IMR-90 (cell line): ENCODE data around the gene GAS6. TPM values are rescaled to one million over a fixed set of nuclear protein-coding genes. Genes with fewer than 3 reads are reported as not detected.

Source experiments
- ATAC-seq: fragments of 200-7000 bp; cut with Tn5 transposase; 2 replicates; pipeline ENCODE4 v1.9.1; 2020; ENCODE audit warnings: low read depth, mild to moderate bottlenecking, moderate library complexity
- Bru-seq: library from RNA; stranded (reverse); fragments of 400-500 nt; gene quantifications from one replicate; lab custom pipeline; 2021; lab: Mats Ljungman, UMichigan
- BruChase-seq, 2 experiments: library from RNA; stranded (reverse); fragments of 400-500 nt; gene quantifications; one replicate each; lab custom pipeline; 2021; lab: Mats Ljungman, UMichigan
- BruUV-seq: library from RNA; stranded (reverse); fragments of 400-500 nt; replicated peaks from 2 replicates; lab custom pipeline; 2021; lab: Mats Ljungman, UMichigan
- CTCF ChIA-PET: fragments of 300-600 bp; formaldehyde crosslinking; extraction: SDS; loops from one replicate; lab custom pipeline; 2021; ENCODE audit warnings: antibody characterized with exemption; lab: Yijun Ruan, JAX
- POLR2A ChIA-PET: fragments of 300-600 bp; sonication (Branson Sonifier 250); formaldehyde crosslinking; loops from one replicate; lab custom pipeline; 2022; ENCODE audit warnings: antibody characterized with exemption; ENCODE audit not compliant: unreplicated experiment; lab: Charles Lee
- DNase-seq: peaks from one replicate; pipeline ENCODE4 v3.0.0; 2013
- H2AFZ ChIP-seq: replicated peaks from 2 replicates; pipeline ENCODE3; 2013; ENCODE audit warnings: low read length, mild to moderate bottlenecking; ENCODE audit not compliant: poor library complexity
- H2AK5ac ChIP-seq: 2 replicates; pipeline ENCODE4 v1.6.1; 2013; ENCODE audit warnings: low read depth, low read length, inconsistent platforms
- H2AK9ac ChIP-seq: replicated peaks from 2 replicates; pipeline ENCODE3; 2013; ENCODE audit warnings: mild to moderate bottlenecking, low read depth, low read length, moderate library complexity; ENCODE audit not compliant: poor library complexity
- H2BK120ac ChIP-seq: 2 replicates; pipeline ENCODE4 v1.6.1; 2013; ENCODE audit warnings: low read depth, low read length, inconsistent platforms
- H2BK15ac ChIP-seq: 3 replicates; pipeline ENCODE4 v1.6.1; 2013; ENCODE audit warnings: low read depth, low read length, inconsistent platforms
- H2BK20ac ChIP-seq: 2 replicates; pipeline ENCODE4 v1.6.1; 2013; ENCODE audit warnings: low read depth, mild to moderate bottlenecking, inconsistent platforms, low read length, moderate library complexity
- H2BK5ac ChIP-seq: 2 replicates; pipeline ENCODE4 v1.6.1; 2013; ENCODE audit warnings: mild to moderate bottlenecking, low read depth, low read length, inconsistent platforms; ENCODE audit not compliant: poor library complexity, severe bottlenecking
- H3K14ac ChIP-seq: replicated peaks from 2 replicates; pipeline ENCODE4 v1.6.1; 2013; ENCODE audit warnings: low read depth, low read length, inconsistent platforms
- H3K18ac ChIP-seq: 2 replicates; pipeline ENCODE4 v1.6.1; 2013; ENCODE audit warnings: low read depth, low read length, control low read depth
- H3K23ac ChIP-seq: 2 replicates; pipeline ENCODE4 v1.6.1; 2013; ENCODE audit warnings: low read depth, low read length, inconsistent platforms
- H3K27ac ChIP-seq: 2 replicates; pipeline ENCODE4 v1.5.1; 2013; ENCODE audit warnings: mild to moderate bottlenecking, control low read depth, low read length; ENCODE audit not compliant: insufficient read depth
- H3K27me3 ChIP-seq: 2 replicates; pipeline ENCODE4 v1.6.1; 2013; ENCODE audit warnings: low read length; ENCODE audit not compliant: control insufficient read depth, insufficient read depth
- H3K36me3 ChIP-seq: 2 replicates; pipeline ENCODE4 v1.6.1; 2013; ENCODE audit warnings: low read length, mixed read lengths; ENCODE audit not compliant: control insufficient read depth, insufficient read depth
- H3K4ac ChIP-seq: 2 replicates; pipeline ENCODE4 v1.6.1; 2013; ENCODE audit warnings: low read depth, low read length, inconsistent platforms
- H3K4me1 ChIP-seq: 2 replicates; pipeline ENCODE4 v1.6.1; 2013; ENCODE audit warnings: low read length, mixed read lengths; ENCODE audit not compliant: control insufficient read depth, insufficient read depth
- H3K4me2 ChIP-seq: 2 replicates; pipeline ENCODE4 v1.6.1; 2013; ENCODE audit warnings: low read depth, mild to moderate bottlenecking, control low read depth, low read length, moderate library complexity
- H3K4me3 ChIP-seq: 2 replicates; pipeline ENCODE4 v1.5.1; 2013; ENCODE audit warnings: low read depth, mild to moderate bottlenecking, control low read depth, low read length, moderate library complexity; ENCODE audit not compliant: insufficient read depth
- H3K56ac ChIP-seq: 2 replicates; pipeline ENCODE4 v1.6.1; 2013; ENCODE audit warnings: low read length, inconsistent platforms; ENCODE audit not compliant: insufficient read depth; ENCODE audit errors: extremely low read depth
- H3K79me1 ChIP-seq, 2 experiments: 2 replicates each; pipeline ENCODE4 v1.6.1; 2013; ENCODE audit warnings: low read length in 2 of 2, inconsistent platforms in 1 of 2, low read depth in 1 of 2
- H3K9ac ChIP-seq: 2 replicates; pipeline ENCODE4 v1.6.1; 2013; ENCODE audit warnings: low read depth, low read length, control low read depth
- H3K9me1 ChIP-seq: 2 replicates; pipeline ENCODE4 v1.6.1; 2013; ENCODE audit warnings: low read length, inconsistent platforms; ENCODE audit not compliant: insufficient read depth
- H3K9me3 ChIP-seq: 2 replicates; pipeline ENCODE4 v1.6.1; 2013; ENCODE audit warnings: low read length; ENCODE audit not compliant: control insufficient read depth, insufficient read depth
- H4K20me1 ChIP-seq: 2 replicates; pipeline ENCODE4 v1.6.1; 2013; ENCODE audit warnings: low read length, inconsistent platforms; ENCODE audit not compliant: insufficient read depth
- H4K5ac ChIP-seq: 2 replicates; pipeline ENCODE4 v1.6.1; 2013; ENCODE audit warnings: mild to moderate bottlenecking, low read depth, low read length, control low read depth
- H4K8ac ChIP-seq, 2 experiments: 2 replicates each; pipeline ENCODE4 v1.6.1; 2013; ENCODE audit warnings: low read depth in 2 of 2, low read length in 2 of 2, control low read depth in 1 of 2, inconsistent platforms in 1 of 2
- H4K91ac ChIP-seq: 2 replicates; pipeline ENCODE4 v1.6.1; 2013; ENCODE audit warnings: low read depth, low read length, inconsistent platforms; ENCODE audit not compliant: insufficient read depth
- BHLHE40 ChIP-seq: fragments of 150-350 bp; IDR thresholded peaks from 2 replicates; pipeline ENCODE4 v1.6.1; 2016; ENCODE audit warnings: mild to moderate bottlenecking, low read depth, low read length
- ELK1 ChIP-seq: fragments of 150-350 bp; IDR thresholded peaks from 2 replicates; pipeline ENCODE4 v1.6.1; 2016; ENCODE audit warnings: low read depth, mild to moderate bottlenecking, low read length, moderate library complexity, borderline replicate concordance
- MAFK ChIP-seq: IDR thresholded peaks from 2 replicates; pipeline ENCODE4 v1.6.1; 2012; ENCODE audit warnings: low read depth, low read length, improper control_type of control experiment
- MAZ ChIP-seq: IDR thresholded peaks from 2 replicates; pipeline ENCODE4 v1.6.1; 2012; ENCODE audit warnings: low read depth, mild to moderate bottlenecking, low read length, improper control_type of control experiment, moderate library complexity, borderline replicate concordance
- MXI1 ChIP-seq: IDR thresholded peaks from 2 replicates; pipeline ENCODE4 v1.6.1; 2012; ENCODE audit warnings: low read depth, mild to moderate bottlenecking, low read length, moderate library complexity, borderline replicate concordance
- NFE2L2 ChIP-seq: fragments of 150-350 bp; IDR thresholded peaks from 2 replicates; pipeline ENCODE4 v1.6.1; 2016; ENCODE audit warnings: low read depth, mild to moderate bottlenecking, low read length
- POLR2A ChIP-seq: IDR thresholded peaks from 2 replicates; pipeline ENCODE4 v1.6.1; 2012; ENCODE audit warnings: mild to moderate bottlenecking, low read depth, low read length
- RFX5 ChIP-seq: IDR thresholded peaks from 2 replicates; pipeline ENCODE4 v1.8.0; 2012; ENCODE audit warnings: low read depth, mild to moderate bottlenecking, low read length, moderate library complexity
- WGBS, 2 experiments: methylation state at CpG; one replicate each; pipeline versions ENCODE4 v1.1.5 to v1.1.7; 2013; ENCODE audit warnings: missing lambda C conversion rate in 2 of 2; ENCODE audit not compliant: insufficient read length in 1 of 2; ENCODE audit errors: extremely low coverage in 2 of 2; 5-methylcytosine and 5-hydroxymethylcytosine counted together
- dilution Hi-C: fragments of 300-500 bp; cut with HindIII; formaldehyde crosslinking; loops from one replicate; pipeline ENCODE4 v1.14.3; 2018; ENCODE audit warnings: low sequenced_read_pairs; ENCODE audit not compliant: unreplicated experiment
- in situ Hi-C: fragments of 300-500 bp; cut with MboI; formaldehyde crosslinking; loops from 3 replicates; pipeline ENCODE4 v1.14.3; 2019; ENCODE audit warnings: low sequenced_read_pairs, inconsistent platforms, mixed read lengths
- intact Hi-C: fragments of 100-400 bp; cut with micrococcal nuclease; formaldehyde crosslinking; loops from 2 replicates; pipeline ENCODE4 v1.10.0; 2022
- long read RNA-seq: library from polyadenylated mRNA; unstranded; transcript quantifications from one replicate; pipeline ENCODE4 v2.0.0, GENCODE V29; 2021; ENCODE audit not compliant: unreplicated experiment
- polyA plus RNA-seq, 3 experiments: library from polyadenylated mRNA; depleted of rRNA; stranded (reverse); fragments of >200 nt; gene quantifications; 2 replicates each; pipeline ENCODE4 v1.2.3, GENCODE V29; 2012; ENCODE audit warnings: low replicate concordance in 1 of 3
- total RNA-seq: library from RNA; depleted of rRNA; stranded (reverse); fragments of >200 nt; gene quantifications from 2 replicates; pipeline ENCODE4 v1.2.3, GENCODE V29; 2012; rRNA removed

Gene GAS6
- 212 and 220 TPM in 2 replicates for total RNA-seq
- 795 and 823 TPM in 2 replicates for polyA plus RNA-seq (2012; rRNA removed)
- polyA plus RNA-seq (2012; cell fraction: cytosol; rRNA removed): 1,010 and 1,498 TPM in 2 replicates
- 1,145 and 2,216 TPM in 2 replicates for polyA plus RNA-seq (2012; cell fraction: nucleus; rRNA removed; ENCODE audit: low replicate concordance)
- Bru-seq, nascent RNA: percentile 99 among the genes with signal in this experiment
- percentile 99 among the genes with signal in this experiment for BruChase-seq, experiment 1, labeled RNA remaining after a 6-hour chase
- percentile 100 among the genes with signal in this experiment for BruChase-seq, experiment 2, labeled RNA remaining after a 2-hour chase
- long read RNA-seq, transcript GAS6-204 (1 exons, 2,646 nt): minor isoform, 915 of 5,761 reads
- long read RNA-seq, transcript GAS6-205 (9 exons, 2,169 nt): minor isoform, 43 of 5,761 reads
- long read RNA-seq, transcript GAS6-201 (15 exons, 2,490 nt): major isoform, 2,993 of 5,761 reads
- long read RNA-seq, transcript GAS6-203 (7 exons, 2,507 nt): minor isoform, 26 of 5,761 reads
- long read RNA-seq, partial matches to known transcripts: 1,487 of 5,761 reads
- long read RNA-seq, other reads (novel, unspliced or antisense): 297 of 5,761 reads

- CTCF ChIA-PET: no interaction called here
- 0% methylated on average over 70 of the region's 116 CpGs; no CpG with 5 or more reads in 1 of the 2 experiments for WGBS, 2 experiments
These were observed at the start of gene GAS6 for GRCh38 chr13:113863524-113864272. TSS of gene GAS6 (minus strand) at chr13:113864076. CDS start at chr13:113863920, 156 bp downstream.

More at GRCh38 chr13:113863524-113864272, at the start of gene GAS6:
- Histone ChIP-seq H3K9me3 (no peaks in the 10 kb centered on the region), H2BK5ac (peak within 1 kb of the TSS; percentile 100), H3K79me1 (peaks cover 8 to 52% of the 10 kb centered on the region in 2 experiments), H3K56ac (peak within 1 kb of the TSS; percentile 93), H3K9me1 (peaks cover 14% of the 10 kb centered on the region), H3K4me2 (peak within 1 kb of the TSS; percentile 98), H3K9ac (peak within 1 kb of the TSS; percentile 97), H3K27me3 (no peaks in the 10 kb centered on the region), H4K91ac (peak within 1 kb of the TSS; percentile 95), H4K8ac (peak within 1 kb of the TSS; percentile 89 to 97), H4K5ac (peak within 1 kb of the TSS; percentile 93), H3K18ac (peak within 1 kb of the TSS; percentile 89), H2BK120ac (peak within 1 kb of the TSS; percentile 94), H2BK15ac (peak within 1 kb of the TSS; percentile 73; the same call in 1 of the 3 replicates), H3K4me1 (peaks cover 25% of the 10 kb centered on the region), H2AFZ (peak within 1 kb of the TSS; percentile 73), H4K20me1 (peaks cover 40% of the 10 kb centered on the region), H2AK9ac (peak within 1 kb of the TSS; percentile 97), H3K27ac (peak within 1 kb of the TSS; percentile 97), H3K4me3 (peak within 1 kb of the TSS; percentile 93), H2AK5ac (peak within 1 kb of the TSS; percentile 98), H3K36me3 (peaks cover 19% of the 10 kb centered on the region), H2BK20ac (peak within 1 kb of the TSS; percentile 95; the same call in 1 of the 2 replicates), H3K23ac (peak within 1 kb of the TSS; percentile 100), H3K14ac (peak within 1 kb of the TSS; percentile 100), H3K4ac (peak within 1 kb of the TSS; percentile 98)
- DNase-seq (no peak), ATAC-seq (peak; percentile 63)
- TF ChIP-seq BHLHE40 (no peak), NFE2L2 (no peak), MXI1 (0 out of 2 replicates have a peak, but pooled peaks have one; percentile 2), ELK1 (no peak), MAFK (no peak), POLR2A (no peak), RFX5 (no peak), MAZ (peak; percentile 17; the same call in 1 of the 2 replicates)
- dilution Hi-C loops (no loop called here), in situ Hi-C loops (no loop called here), intact Hi-C loops (loop anchor here (1.0 to 5.0 kb wide), 6 partner anchors 33 to 364 kb away; no protein-coding TSS in a partner anchor)
- POLR2A ChIA-PET: interaction anchor here (0.7 kb wide), 1 partner anchor 43 kb away, joined by 3 read pairs; no protein-coding TSS in a partner anchor
- TSS peak; percentile 5 for BruUV-seq
